IMR-90 (cell line): Measurements from ENCODE around the gene KCNMA1.

Experiments
- ELK1 ChIP-seq: fragments of 150-350 bp; IDR thresholded peaks from 2 replicates; pipeline ENCODE4 v1.6.1; 2016; ENCODE audit warnings: low read depth, mild to moderate bottlenecking, low read length, moderate library complexity, borderline replicate concordance
- TF ChIP-seq, protein P1 (sequence below): conservative IDR thresholded peaks from 2 replicates; pipeline ENCODE4 v1.5.1; 2012; ENCODE audit warnings: mild to moderate bottlenecking, low read depth, low read length, improper control_type of control experiment

- TF ChIP-seq ELK1: no peak
- TF ChIP-seq, protein P1, sequence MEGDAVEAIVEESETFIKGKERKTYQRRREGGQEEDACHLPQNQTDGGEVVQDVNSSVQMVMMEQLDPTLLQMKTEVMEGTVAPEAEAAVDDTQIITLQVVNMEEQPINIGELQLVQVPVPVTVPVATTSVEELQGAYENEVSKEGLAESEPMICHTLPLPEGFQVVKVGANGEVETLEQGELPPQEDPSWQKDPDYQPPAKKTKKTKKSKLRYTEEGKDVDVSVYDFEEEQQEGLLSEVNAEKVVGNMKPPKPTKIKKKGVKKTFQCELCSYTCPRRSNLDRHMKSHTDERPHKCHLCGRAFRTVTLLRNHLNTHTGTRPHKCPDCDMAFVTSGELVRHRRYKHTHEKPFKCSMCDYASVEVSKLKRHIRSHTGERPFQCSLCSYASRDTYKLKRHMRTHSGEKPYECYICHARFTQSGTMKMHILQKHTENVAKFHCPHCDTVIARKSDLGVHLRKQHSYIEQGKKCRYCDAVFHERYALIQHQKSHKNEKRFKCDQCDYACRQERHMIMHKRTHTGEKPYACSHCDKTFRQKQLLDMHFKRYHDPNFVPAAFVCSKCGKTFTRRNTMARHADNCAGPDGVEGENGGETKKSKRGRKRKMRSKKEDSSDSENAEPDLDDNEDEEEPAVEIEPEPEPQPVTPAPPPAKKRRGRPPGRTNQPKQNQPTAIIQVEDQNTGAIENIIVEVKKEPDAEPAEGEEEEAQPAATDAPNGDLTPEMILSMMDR: no peak
These were observed 29.3 kb downstream of the KCNMA1 start for GRCh38 chr10:77608281-77608680.
